ENCODE data around the gene MTFR1L. TPM values are rescaled to one million over a fixed set of nuclear protein-coding genes. Genes with fewer than 3 reads are reported as not detected.

MTFR1L gene
- total RNA-seq, 2 donors from 2014 or later = 154 to 303 TPM

GRCh38 chr1:25867210-25867991 is 47.6 kb downstream of the MTFR1L start:
- Histone ChIP-seq H3K9me3 (no peaks in the 10 kb centered on the region), H3K4me1 (peaks cover 0 to 12% of the 10 kb centered on the region in 2 donors), H3K27me3 (no peaks in the 10 kb centered on the region), H3K4me3 (no peak overlapping the region), H3K27ac (no peak overlapping the region), H3K36me3 (no peaks in the 10 kb centered on the region)
- TF ChIP-seq CTCF (IDR thresholded peaks at IDR 0.05) = no peak
- no peak for DNase-seq (ENCODE audit: low spot score)

GRCh38 chr1:25869909-25870606 is 50.3 kb downstream of the MTFR1L start:
- no peak for DNase-seq (ENCODE audit: low spot score)
- H3K27me3 ChIP-seq = no peaks in the 10 kb centered on the region

GRCh38 chr1:25870614-25871013 is 50.9 kb downstream of the MTFR1L start:
- Histone ChIP-seq H3K36me3 (no peaks in the 10 kb centered on the region), H3K4me1 (peaks cover 0 to 21% of the 10 kb centered on the region in 2 donors), H3K9me3 (no peaks in the 10 kb centered on the region), H3K27ac (no peak overlapping the region), H3K27me3 (no peaks in the 10 kb centered on the region), H3K4me3 (no peak overlapping the region)
- TF ChIP-seq CTCF (IDR thresholded peaks at IDR 0.05) = no peak
- DNase-seq (ENCODE audit: low spot score) = no peak

More at GRCh38 chr1:25869909-25870606, 50.3 kb downstream of the MTFR1L start:
- no peaks in the 10 kb centered on the region for H3K36me3 ChIP-seq
- H3K4me1 ChIP-seq = peaks cover 0 to 19% of the 10 kb centered on the region in 2 donors
- H3K9me3 ChIP-seq = no peaks in the 10 kb centered on the region
- H3K27ac ChIP-seq = no peak overlapping the region
- TF ChIP-seq CTCF (IDR thresholded peaks at IDR 0.05) = no peak
- H3K4me3 ChIP-seq = no peak overlapping the region

GRCh38 chr1:25871086-25871703 is 51.4 kb downstream of the MTFR1L start:
- H3K4me1 ChIP-seq = peaks cover 0 to 25% of the 10 kb centered on the region in 2 donors
- no peak for DNase-seq (ENCODE audit: low spot score)
- no peaks in the 10 kb centered on the region for H3K9me3 ChIP-seq
- no peak overlapping the region for H3K4me3 ChIP-seq
- TF ChIP-seq CTCF (IDR thresholded peaks at IDR 0.05) = no peak
- no peaks in the 10 kb centered on the region for H3K36me3 ChIP-seq
- H3K27me3 ChIP-seq = no peaks in the 10 kb centered on the region
- no peak overlapping the region for H3K27ac ChIP-seq

GRCh38 chr1:25871704-25872494 is 52.1 kb downstream of the MTFR1L start:
- no peak for TF ChIP-seq CTCF (IDR thresholded peaks at IDR 0.05)
- H3K4me1 ChIP-seq = peaks cover 0 to 26% of the 10 kb centered on the region in 2 donors
- H3K4me3 ChIP-seq = no peak overlapping the region
- no peaks in the 10 kb centered on the region for H3K27me3 ChIP-seq
- no peaks in the 10 kb centered on the region for H3K9me3 ChIP-seq
- H3K27ac ChIP-seq = no peak overlapping the region
- no peaks in the 10 kb centered on the region for H3K36me3 ChIP-seq
- no peak for DNase-seq (ENCODE audit: low spot score)

Data from right atrium auricular region (tissue), 2 donors.